ENCODE results near the gene SCNN1B.

The SCNN1B gene

GRCh38 chr16:23355106-23355670 is 53.1 kb downstream of the SCNN1B start:
- Histone ChIP-seq H4K20me1 (ENCODE audit: low read depth, low read length) (no peaks in the 10 kb centered on the region), H3K79me2 (ENCODE audit: insufficient read depth, low read length) (no peaks in the 10 kb centered on the region), H3K27ac (ENCODE audit: low read depth, low read length) (no peak overlapping the region), H3K4me2 (ENCODE audit: low read depth, low read length, poor library complexity, severe bottlenecking) (no peak overlapping the region), H3K27me3 (ENCODE audit: low read length) (no peaks in the 10 kb centered on the region), H3K36me3 (ENCODE audit: low read length) (no peaks in the 10 kb centered on the region), H3K9me3 (ENCODE audit: insufficient read depth, low read length) (no peaks in the 10 kb centered on the region), H3K4me3 (ENCODE audit: insufficient read depth, low read length, poor library complexity, severe bottlenecking) (no peak overlapping the region), H3F3A (ENCODE audit: insufficient read depth) (no peaks in the 10 kb centered on the region), H3K9ac (ENCODE audit: low read length) (no peak overlapping the region), H2AFZ (ENCODE audit: low read depth, low read length, severe bottlenecking) (no peak overlapping the region), H3K9me2 (replicated peaks; ENCODE audit: insufficient read depth, low read length) (no peaks in the 10 kb centered on the region)
- TF ChIP-seq CTCF (IDR thresholded peaks at IDR 0.05; ENCODE audit: insufficient read depth, low read length, poor library complexity, severe bottlenecking): no peak
- TF ChIP-seq EZH2phosphoT487 (conservative IDR thresholded peaks at IDR 0.05; ENCODE audit: low read length): no peak

- no peaks in the 10 kb centered on the region for H3K9me3 ChIP-seq (ENCODE audit: insufficient read depth, low read length)
- no peaks in the 10 kb centered on the region for H3F3A ChIP-seq (ENCODE audit: insufficient read depth)
Observed at GRCh38 chr16:23356941-23357340, 54.8 kb downstream of the SCNN1B start.

GRCh38 chr16:23357761-23358290 is 55.7 kb downstream of the SCNN1B start:
- Histone ChIP-seq H3K9ac (ENCODE audit: low read length) (no peak overlapping the region), H3K9me2 (replicated peaks; ENCODE audit: insufficient read depth, low read length) (no peaks in the 10 kb centered on the region), H3K4me3 (ENCODE audit: insufficient read depth, low read length, poor library complexity, severe bottlenecking) (no peak overlapping the region), H3K27ac (ENCODE audit: low read depth, low read length) (no peak overlapping the region), H3K36me3 (ENCODE audit: low read length) (no peaks in the 10 kb centered on the region), H3F3A (ENCODE audit: insufficient read depth) (no peaks in the 10 kb centered on the region), H2AFZ (ENCODE audit: low read depth, low read length, severe bottlenecking) (no peak overlapping the region), H3K9me3 (ENCODE audit: insufficient read depth, low read length) (no peaks in the 10 kb centered on the region), H3K79me2 (ENCODE audit: insufficient read depth, low read length) (no peaks in the 10 kb centered on the region), H3K27me3 (ENCODE audit: low read length) (no peaks in the 10 kb centered on the region), H4K20me1 (ENCODE audit: low read depth, low read length) (no peaks in the 10 kb centered on the region), H3K4me2 (ENCODE audit: low read depth, low read length, poor library complexity, severe bottlenecking) (no peak overlapping the region)
- TF ChIP-seq CTCF (IDR thresholded peaks at IDR 0.05; ENCODE audit: insufficient read depth, low read length, poor library complexity, severe bottlenecking): no peak
- TF ChIP-seq EZH2phosphoT487 (conservative IDR thresholded peaks at IDR 0.05; ENCODE audit: low read length): no peak

More at GRCh38 chr16:23356941-23357340, 54.8 kb downstream of the SCNN1B start:
- Histone ChIP-seq H3K4me2 (ENCODE audit: low read depth, low read length, poor library complexity, severe bottlenecking) (no peak overlapping the region), H3K9me2 (replicated peaks; ENCODE audit: insufficient read depth, low read length) (no peaks in the 10 kb centered on the region), H3K9ac (ENCODE audit: low read length) (no peak overlapping the region), H3K27me3 (ENCODE audit: low read length) (no peaks in the 10 kb centered on the region), H4K20me1 (ENCODE audit: low read depth, low read length) (no peaks in the 10 kb centered on the region), H3K36me3 (ENCODE audit: low read length) (no peaks in the 10 kb centered on the region), H2AFZ (ENCODE audit: low read depth, low read length, severe bottlenecking) (no peak overlapping the region), H3K79me2 (ENCODE audit: insufficient read depth, low read length) (no peaks in the 10 kb centered on the region), H3K27ac (ENCODE audit: low read depth, low read length) (no peak overlapping the region), H3K4me3 (ENCODE audit: insufficient read depth, low read length, poor library complexity, severe bottlenecking) (no peak overlapping the region)
- no peak for TF ChIP-seq CTCF (IDR thresholded peaks at IDR 0.05; ENCODE audit: insufficient read depth, low read length, poor library complexity, severe bottlenecking)
